Lung (tissue), 12 donors: ENCODE data around the gene ADAMTS17. TPM values are rescaled to one million over a fixed set of nuclear protein-coding genes. Genes with fewer than 3 reads are reported as not detected.

ENCODE experiments used
- ATAC-seq: fragments of 200-7000 bp; cut with Tn5 transposase; one replicate; pipeline ENCODE4 v1.9.1; 2020; ENCODE audit warnings: moderate number of reproducible peaks; ENCODE audit not compliant: insufficient read depth, low FRiP score
- DNase-seq, 3 donors: peaks; one replicate each; pipeline ENCODE4 v3.0.0-alpha.2; 2013 to 2017
- H3K27ac ChIP-seq, 2 donors: one replicate each; pipeline ENCODE4 v1.5.1; 2013; ENCODE audit warnings: mild to moderate bottlenecking in 2 of 2, moderate library complexity in 2 of 2, control low read depth in 1 of 2, inconsistent platforms in 1 of 2, low read depth in 1 of 2, low read length in 1 of 2
- H3K27me3 ChIP-seq, 3 donors: one replicate each; pipeline ENCODE4 v1.5.1; 2013; ENCODE audit warnings: low read length in 2 of 3; ENCODE audit not compliant: control insufficient read depth in 3 of 3, insufficient read depth in 3 of 3
- H3K36me3 ChIP-seq, 4 donors: one replicate each; pipeline ENCODE4 v1.5.1; 2013; ENCODE audit warnings: low read length in 4 of 4, mild to moderate bottlenecking in 1 of 4, moderate library complexity in 1 of 4; ENCODE audit not compliant: control insufficient read depth in 4 of 4, insufficient read depth in 4 of 4
- H3K4me1 ChIP-seq, 5 donors: one replicate each; pipeline ENCODE4 v1.5.1; 2013; ENCODE audit warnings: low read length in 5 of 5, mild to moderate bottlenecking in 2 of 5, moderate library complexity in 1 of 5; ENCODE audit not compliant: control insufficient read depth in 5 of 5, insufficient read depth in 5 of 5
- H3K4me3 ChIP-seq: one replicate; pipeline ENCODE4 v1.5.1; 2013; ENCODE audit warnings: mild to moderate bottlenecking, control low read depth, moderate library complexity
- H3K9ac ChIP-seq, 2 donors: one replicate each; pipeline ENCODE4 v1.5.1; 2013; ENCODE audit warnings: low read length in 2 of 2, control low read depth in 1 of 2; ENCODE audit not compliant: insufficient read depth in 1 of 2
- H3K9me3 ChIP-seq, 4 donors: one replicate each; pipeline ENCODE4 v1.5.1; 2013; ENCODE audit warnings: low read length in 3 of 4, mild to moderate bottlenecking in 1 of 4, moderate library complexity in 1 of 4; ENCODE audit not compliant: control insufficient read depth in 4 of 4, insufficient read depth in 3 of 4
- CTCF ChIP-seq: IDR thresholded peaks from 2 replicates; pipeline ENCODE4 v1.5.1; 2012; ENCODE audit warnings: mild to moderate bottlenecking; ENCODE audit errors: control extremely low read depth, extremely low read depth
- WGBS, 2 donors: extraction: QIAGEN DNeasy Blood & Tissue Kit; methylation state at CpG; one replicate each; pipeline ENCODE4 v1.1.7; 2013; 5-methylcytosine and 5-hydroxymethylcytosine counted together
- polyA plus RNA-seq, 2 donors: library from polyadenylated mRNA; stranded (reverse); fragments of 200-250 nt; gene quantifications; one replicate each; pipeline ENCODE4 v1.2.1, GENCODE V29; 2013
- total RNA-seq, 2 donors: library from RNA; depleted of rRNA in 1 of 2; stranded (reverse); fragments of >200 nt in 1 of 2; gene quantifications; one replicate each; pipeline ENCODE4 v1.2.1, GENCODE V29; 2014 to 2021
- donor health status: control.
- donor health status: control.
- donor health status: Bipolar disorder and iron deficiency.
- donor health status: healthy.
- donor health status: DM: yes; HTN: yes; CAD: no.

The ADAMTS17 gene
- total and polyA plus RNA-seq, 4 donors, result 0.47 to 6.6 (median 2.2) TPM

GRCh38 chr15:100226107-100226506 is 115.7 kb downstream of the ADAMTS17 start:
- TF ChIP-seq CTCF, result no peak
- no peaks in the 10 kb centered on the region for H3K9me3 ChIP-seq
- 91 to 93% methylated on average over 5 of the region's 5 CpGs for WGBS, 2 donors
- DNase-seq (no peak), ATAC-seq (no peak)
- H3K27me3 ChIP-seq, result no peaks in the 10 kb centered on the region
- no peak overlapping the region for H3K27ac ChIP-seq
- no peak overlapping the region for H3K9ac ChIP-seq
- H3K4me3 ChIP-seq, result no peak overlapping the region
- no peaks in the 10 kb centered on the region for H3K4me1 ChIP-seq
- no peaks in the 10 kb centered on the region for H3K36me3 ChIP-seq

- DNase-seq (no peak), ATAC-seq (no peak)
- TF ChIP-seq CTCF, result no peak
- H3K36me3 ChIP-seq, result no peaks in the 10 kb centered on the region
- H3K27ac ChIP-seq, result no peak overlapping the region
- H3K27me3 ChIP-seq, result no peaks in the 10 kb centered on the region
- H3K9me3 ChIP-seq, result no peaks in the 10 kb centered on the region
- no peak overlapping the region for H3K9ac ChIP-seq
- no peaks in the 10 kb centered on the region for H3K4me1 ChIP-seq
- WGBS, 2 donors, result 75 to 82% methylated on average over 11 of the region's 11 CpGs
- no peak overlapping the region for H3K4me3 ChIP-seq
These were observed 117.3 kb downstream of the ADAMTS17 start for GRCh38 chr15:100224206-100225185.

- no peak overlapping the region for H3K4me3 ChIP-seq
- H3K27me3 ChIP-seq, result no peaks in the 10 kb centered on the region
- no peak overlapping the region for H3K27ac ChIP-seq
- no peak for ATAC-seq
- TF ChIP-seq CTCF, result no peak
- 87 to 94% methylated on average over 8 of the region's 8 CpGs for WGBS, 2 donors
- no peaks in the 10 kb centered on the region for H3K4me1 ChIP-seq
- H3K9ac ChIP-seq, result no peak overlapping the region
- no peaks in the 10 kb centered on the region for H3K36me3 ChIP-seq
- DNase-seq, result no peak
- H3K9me3 ChIP-seq, result no peaks in the 10 kb centered on the region
These were observed 119.4 kb downstream of the ADAMTS17 start for GRCh38 chr15:100222349-100222715.
